Raji (cell line): ENCODE results near the gene RCOR1.

Experiments
- POLR2A ChIP-seq: IDR thresholded peaks from 2 replicates; pipeline ENCODE4 v1.6.1; 2011; ENCODE audit warnings: low read depth, low read length, control low read depth; ENCODE audit not compliant: insufficient read depth

RCOR1 gene

DNA sequence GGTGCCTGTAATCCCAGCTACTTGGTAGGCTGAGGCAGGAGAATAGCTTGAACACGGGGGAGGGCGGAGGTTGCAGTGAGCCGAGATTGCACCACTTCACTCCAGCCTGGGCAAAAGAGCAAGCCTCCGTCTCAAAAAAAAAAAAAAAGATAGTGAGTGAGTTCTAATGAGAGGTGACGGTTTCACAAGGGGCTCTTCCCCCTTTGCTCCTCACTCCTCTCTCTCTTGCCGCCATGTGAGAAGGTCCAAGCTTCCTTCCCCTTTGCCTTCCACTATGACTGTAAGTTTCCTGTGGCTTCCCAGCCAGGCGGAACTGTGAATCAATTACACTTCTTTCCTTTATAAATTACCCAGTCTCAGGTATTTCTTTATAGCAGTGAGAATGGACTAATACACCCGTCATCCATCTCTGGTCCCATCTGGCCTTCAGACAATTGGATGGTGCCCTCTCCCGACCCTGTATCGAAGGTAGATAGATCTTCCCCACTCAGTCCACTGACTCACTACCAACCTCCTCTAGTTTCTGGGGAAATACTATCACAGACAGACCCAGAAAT lies 27.0 kb upstream of the RCOR1 start:
- no peak for TF ChIP-seq POLR2A

- TF ChIP-seq POLR2A = no peak
Observed at GRCh38 chr14:102565959-102566358, 26.5 kb upstream of the RCOR1 start.

DNA sequence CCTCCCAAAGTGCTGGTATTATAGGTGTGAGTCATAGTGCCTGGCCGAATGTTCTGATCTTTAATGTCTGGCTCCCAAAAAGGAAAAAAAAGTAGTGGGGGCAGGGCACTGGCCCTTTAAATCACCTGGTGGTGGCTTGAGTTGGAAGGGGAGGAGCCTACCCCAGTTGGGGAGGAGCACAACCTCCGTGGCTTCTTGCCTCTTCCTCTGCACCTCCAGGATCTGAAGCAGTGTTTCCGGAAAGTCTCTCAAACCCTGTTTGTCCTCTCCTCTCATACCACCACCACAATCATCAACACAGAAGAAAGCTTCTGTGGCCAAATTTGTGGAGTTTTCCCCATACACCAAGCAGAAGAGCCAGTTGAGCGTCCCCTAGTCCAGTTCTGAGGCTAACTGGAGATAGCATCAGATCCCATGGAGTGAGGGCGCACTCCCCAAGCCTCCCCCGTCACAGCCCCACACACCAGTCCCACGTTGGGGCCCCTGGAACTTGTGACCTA lies 24.3 kb upstream of the RCOR1 start:
- no peak for TF ChIP-seq POLR2A

DNA sequence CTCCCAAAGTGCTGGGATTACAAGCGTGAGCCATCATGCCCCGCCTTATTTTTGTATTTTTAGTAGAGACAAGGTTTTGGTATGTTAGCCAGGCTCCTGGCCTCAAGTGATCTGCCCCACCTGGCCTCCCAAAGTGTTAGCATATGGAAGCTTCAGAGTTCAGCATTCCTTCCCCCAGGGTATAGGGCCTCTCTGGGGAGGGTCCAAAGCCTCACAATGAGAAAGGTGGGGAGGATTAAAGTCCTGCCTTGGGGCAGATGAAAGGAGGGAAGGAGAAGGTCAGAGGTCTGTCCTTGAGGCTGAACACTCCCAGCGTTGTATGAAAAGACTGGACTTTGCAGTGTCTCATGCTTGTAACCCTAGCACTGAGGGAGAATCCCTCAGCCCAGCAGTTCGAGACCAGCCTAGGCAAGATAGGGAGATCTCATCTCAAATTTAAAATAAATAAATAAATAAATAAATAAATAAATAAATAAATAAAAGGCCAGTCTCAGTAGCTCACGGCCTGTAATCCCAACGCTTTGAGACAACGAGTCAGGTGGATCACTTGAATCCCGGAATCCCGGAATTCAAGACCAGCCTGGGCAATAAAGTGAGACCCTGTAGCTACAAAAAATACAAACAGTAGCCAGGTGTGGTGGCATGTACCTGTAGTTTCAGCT lies 22.0 kb upstream of the RCOR1 start:
- no peak for TF ChIP-seq POLR2A

GRCh38 chr14:102571043-102571442 lies 21.4 kb upstream of the RCOR1 start:
- TF ChIP-seq POLR2A = no peak

GRCh38 chr14:102571478-102572042 lies 20.9 kb upstream of the RCOR1 start:
- TF ChIP-seq POLR2A = no peak

DNA sequence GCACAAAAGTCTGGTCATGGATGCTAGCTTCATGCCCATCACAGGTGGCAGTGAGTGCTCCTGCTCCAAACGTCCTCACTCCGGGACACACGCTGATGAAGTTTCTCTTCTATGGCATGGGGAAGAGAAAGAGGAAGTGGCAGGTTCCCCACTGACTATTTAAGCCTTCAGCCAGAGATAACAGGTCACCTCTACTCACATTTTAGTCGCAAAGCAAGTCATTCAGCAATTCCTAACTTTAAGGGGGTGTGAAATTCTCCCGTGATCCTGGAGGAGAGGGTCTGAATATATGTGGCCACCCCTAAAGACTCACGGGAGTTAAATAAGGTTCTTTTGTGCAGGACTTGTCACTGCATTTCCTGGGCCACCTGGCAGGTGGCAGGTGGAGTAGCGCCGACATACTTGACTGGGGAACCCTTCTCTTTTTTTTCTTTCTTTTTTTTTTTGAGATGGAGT lies 18.8 kb upstream of the RCOR1 start:
- no peak for TF ChIP-seq POLR2A

DNA sequence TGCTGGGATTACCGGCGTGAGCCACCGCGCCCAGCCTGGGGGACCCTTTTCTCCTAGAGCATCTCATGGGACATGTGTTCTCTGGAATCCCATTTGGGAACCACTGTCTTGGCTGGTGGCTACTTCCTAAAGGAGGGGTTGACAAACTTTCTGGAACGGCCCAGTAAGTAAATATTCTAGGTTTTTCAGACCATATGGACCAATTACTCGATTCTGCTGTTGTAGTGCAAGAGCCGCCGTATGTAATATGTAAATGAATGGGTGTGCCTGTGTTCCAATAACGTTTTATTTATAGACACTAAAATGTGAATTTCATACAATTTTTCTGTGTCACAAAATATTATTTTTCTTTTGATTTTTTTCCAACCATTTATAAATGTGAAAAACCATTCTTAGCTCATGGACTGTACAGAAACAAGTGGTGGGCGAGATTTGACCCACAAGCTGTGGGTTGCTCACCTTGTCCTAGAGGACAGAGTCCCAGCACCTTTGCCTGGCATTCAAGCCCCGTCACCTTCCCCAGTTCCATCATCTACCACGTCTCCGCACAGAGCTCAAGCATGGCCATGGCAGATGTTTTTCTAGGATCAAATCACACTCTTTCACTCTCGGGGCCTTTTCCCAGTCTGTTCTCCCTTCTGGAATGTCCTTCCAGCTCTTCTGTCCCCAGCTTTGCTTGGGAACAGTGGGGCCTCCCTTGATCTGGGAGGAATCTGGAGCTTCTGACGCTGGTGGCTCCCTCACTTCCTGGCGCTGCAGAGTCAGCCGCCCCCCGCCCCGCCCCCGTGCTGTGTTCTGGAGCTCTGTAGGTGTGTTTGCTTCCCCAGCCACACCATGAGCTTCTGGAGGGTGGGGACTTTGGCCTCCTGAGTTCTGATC lies 17.9 kb upstream of the RCOR1 start:
- no peak for TF ChIP-seq POLR2A

GRCh38 chr14:102575160-102575845 lies 17.1 kb upstream of the RCOR1 start:
- no peak for TF ChIP-seq POLR2A

DNA sequence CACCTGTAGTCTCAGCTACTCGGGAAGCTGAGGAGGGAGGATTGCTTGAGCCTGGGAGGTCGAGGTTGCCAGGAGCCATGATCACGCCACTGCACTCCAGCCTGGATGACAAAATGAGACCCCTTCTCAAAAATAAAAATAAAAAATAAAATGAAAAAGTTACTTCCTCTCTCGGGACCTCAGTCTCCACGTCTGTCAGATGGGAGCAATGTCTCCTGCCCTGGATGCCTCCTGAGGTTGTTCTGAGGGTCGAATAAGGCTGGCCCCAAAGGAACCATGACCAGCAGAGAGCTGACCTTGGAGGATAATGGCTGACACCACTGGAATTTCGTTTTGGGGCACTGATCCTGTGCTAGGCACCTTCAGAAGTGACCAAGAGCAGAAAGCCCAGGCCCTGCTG lies 13.6 kb upstream of the RCOR1 start:
- no peak for TF ChIP-seq POLR2A

- TF ChIP-seq POLR2A = no peak
Observed at GRCh38 chr14:102579696-102580549, 12.5 kb upstream of the RCOR1 start.

GRCh38 chr14:102580550-102581110 lies 11.8 kb upstream of the RCOR1 start:
- no peak for TF ChIP-seq POLR2A

GRCh38 chr14:102581193-102581592 lies 11.3 kb upstream of the RCOR1 start:
- TF ChIP-seq POLR2A = no peak

DNA sequence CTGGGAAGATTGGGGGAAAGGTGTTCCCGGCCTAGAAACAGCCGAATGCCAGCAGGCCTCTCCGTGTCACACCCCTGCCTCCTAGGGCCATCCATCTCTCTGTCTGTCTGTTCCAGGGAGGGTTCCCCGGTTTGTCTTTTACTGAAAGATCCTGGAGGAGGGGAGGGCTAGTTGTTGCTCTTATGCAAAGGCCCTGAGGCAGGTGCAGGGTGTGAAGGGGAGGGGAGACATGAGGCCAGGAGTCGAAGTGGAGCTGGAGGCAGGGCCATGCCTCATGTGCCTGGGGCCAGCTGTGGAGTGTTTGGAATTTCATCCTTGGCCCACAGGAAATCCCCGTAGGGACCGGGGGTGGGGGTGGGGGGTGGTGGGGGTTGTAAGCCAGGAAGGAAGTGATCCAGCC lies 8.7 kb upstream of the RCOR1 start:
- TF ChIP-seq POLR2A = no peak
